ENCODE data around the gene ADAMTS6.

DNA sequence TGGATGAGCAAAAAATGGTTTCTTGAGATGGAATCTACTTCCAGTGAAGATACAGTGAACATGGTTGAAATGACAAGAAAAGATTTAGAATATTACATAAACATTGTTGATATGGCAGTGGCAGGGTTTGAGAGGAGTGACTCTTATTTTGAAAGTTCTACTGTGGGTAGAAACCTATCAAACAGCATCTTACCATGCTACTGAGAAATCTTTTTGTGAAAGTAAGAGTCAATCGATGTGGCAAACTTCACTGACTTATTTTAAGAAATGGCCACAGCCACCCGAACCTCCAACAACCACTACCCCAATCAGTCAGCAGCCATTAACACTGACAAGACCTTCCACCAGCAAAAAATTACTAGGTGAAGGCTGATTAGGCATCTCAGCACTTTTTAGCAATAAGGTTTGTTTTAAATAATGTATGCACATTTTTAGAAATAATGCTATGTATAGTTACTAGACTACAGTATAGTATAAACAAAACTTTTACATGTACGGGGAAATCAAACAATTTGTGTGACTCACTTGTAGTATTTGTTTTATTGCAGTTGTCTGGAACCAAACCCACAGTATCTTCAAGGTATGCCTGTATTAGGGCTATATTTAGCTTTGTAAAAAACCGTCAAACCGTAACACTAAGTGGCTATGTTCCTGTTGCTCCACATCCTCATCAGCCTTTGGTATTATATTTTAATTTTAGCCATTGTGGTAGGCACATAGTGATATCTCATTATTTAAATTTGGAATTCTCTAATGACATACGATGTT is 30.6 kb upstream of the ADAMTS6 start:
- TF ChIP-seq CTCF (IDR thresholded peaks at IDR 0.05) (no peak), POLR2A (IDR thresholded peaks at IDR 0.05) (no peak), EP300 (IDR thresholded peaks at IDR 0.05) (no peak), POLR2AphosphoS5 (IDR thresholded peaks at IDR 0.05) (no peak)
